ENCODE measurements around the gene AQP2. TPM values are rescaled to one million over a fixed set of nuclear protein-coding genes. Genes with fewer than 3 reads are reported as not detected.

AQP2 gene
- total RNA-seq, 1 experiment from 2014 or later: not detected

GRCh38 chr12:49946497-49946896 is 4.0 kb upstream of the AQP2 start:
- no peak for DNase-seq
- Histone ChIP-seq H3K4me3 (ENCODE audit: low read depth, low read length) (no peak overlapping the region), H3K9me3 (no peaks in the 10 kb centered on the region), H3K4me1 (peaks cover 5% of the 10 kb centered on the region; the same call in 1 of the 2 replicates), H3K27me3 (replicated peaks; ENCODE audit: control insufficient read depth, insufficient read depth, low read length) (no peaks in the 10 kb centered on the region), H3K36me3 (ENCODE audit: control insufficient read depth, insufficient read depth, low read length) (no peaks in the 10 kb centered on the region)
- ChIA-PET POLR2A (interaction anchor here (0.5 kb wide), 1 partner anchor 79 kb away, joined by 3 read pairs; no protein-coding TSS in a partner anchor), CTCF (interaction anchor here (0.9 to 1.6 kb wide), 5 partner anchors 21 to 220 kb away, joined by 3 to 9 read pairs (median 5); no protein-coding TSS in a partner anchor)
- Mint-ChIP-seq H3K4me3 (ENCODE audit: unreplicated experiment) (no peak overlapping the region), H3K4me1 (ENCODE audit: low read depth, unreplicated experiment) (peaks cover 12% of the 10 kb centered on the region), H3K27ac (ENCODE audit: unreplicated experiment) (no peak overlapping the region), H3K9me3 (ENCODE audit: unreplicated experiment) (no peaks in the 10 kb centered on the region), H3K27me3 (ENCODE audit: insufficient read depth, unreplicated experiment) (no peaks in the 10 kb centered on the region), H3K36me3 (ENCODE audit: insufficient read depth, unreplicated experiment) (peaks cover 5% of the 10 kb centered on the region)
- BruUV-seq (replicated peaks): no TSS peak
- intact Hi-C loops (cut with micrococcal nuclease; ENCODE audit: unreplicated experiment): no loop called here
- TF ChIP-seq, protein P1, sequence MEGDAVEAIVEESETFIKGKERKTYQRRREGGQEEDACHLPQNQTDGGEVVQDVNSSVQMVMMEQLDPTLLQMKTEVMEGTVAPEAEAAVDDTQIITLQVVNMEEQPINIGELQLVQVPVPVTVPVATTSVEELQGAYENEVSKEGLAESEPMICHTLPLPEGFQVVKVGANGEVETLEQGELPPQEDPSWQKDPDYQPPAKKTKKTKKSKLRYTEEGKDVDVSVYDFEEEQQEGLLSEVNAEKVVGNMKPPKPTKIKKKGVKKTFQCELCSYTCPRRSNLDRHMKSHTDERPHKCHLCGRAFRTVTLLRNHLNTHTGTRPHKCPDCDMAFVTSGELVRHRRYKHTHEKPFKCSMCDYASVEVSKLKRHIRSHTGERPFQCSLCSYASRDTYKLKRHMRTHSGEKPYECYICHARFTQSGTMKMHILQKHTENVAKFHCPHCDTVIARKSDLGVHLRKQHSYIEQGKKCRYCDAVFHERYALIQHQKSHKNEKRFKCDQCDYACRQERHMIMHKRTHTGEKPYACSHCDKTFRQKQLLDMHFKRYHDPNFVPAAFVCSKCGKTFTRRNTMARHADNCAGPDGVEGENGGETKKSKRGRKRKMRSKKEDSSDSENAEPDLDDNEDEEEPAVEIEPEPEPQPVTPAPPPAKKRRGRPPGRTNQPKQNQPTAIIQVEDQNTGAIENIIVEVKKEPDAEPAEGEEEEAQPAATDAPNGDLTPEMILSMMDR (IDR thresholded peaks at IDR 0.05; ENCODE audit: insufficient read depth in 1 of 2, low read depth in 1 of 2, low read length in 1 of 2, severe bottlenecking in 1 of 2, unreplicated experiment in 1 of 2): no peak

DNA sequence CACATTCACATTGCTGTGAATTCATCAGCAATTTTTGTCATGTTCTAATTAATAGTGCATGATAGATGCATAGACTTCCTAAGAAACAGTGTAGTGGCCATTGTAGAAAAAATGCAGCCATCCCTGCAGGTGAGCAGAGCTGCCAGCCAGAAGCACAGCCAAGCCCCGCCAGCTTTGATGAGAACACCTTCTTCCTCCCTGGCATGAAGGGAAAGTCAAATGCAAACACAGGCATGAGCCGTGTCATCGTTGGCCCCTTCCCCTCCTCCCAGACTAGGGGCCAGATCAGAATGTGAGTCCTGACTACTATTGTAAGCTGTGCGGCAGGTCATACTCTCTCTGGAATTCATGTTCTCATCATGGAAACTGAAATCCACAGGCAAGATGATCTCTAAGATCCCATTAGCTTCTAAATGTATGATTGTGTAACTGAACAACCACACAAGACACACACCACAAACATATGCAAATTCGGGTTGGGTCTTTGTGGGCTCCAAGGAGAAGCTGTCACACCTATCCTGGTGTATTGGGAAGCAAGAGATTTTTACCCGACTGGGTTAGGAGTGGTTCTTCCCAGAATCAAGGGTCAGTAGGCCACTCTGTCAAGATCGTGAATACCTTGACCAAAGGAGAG is 2.8 kb upstream of the AQP2 start:
- intact Hi-C loops (cut with micrococcal nuclease; ENCODE audit: unreplicated experiment): no loop called here
- POLR2A ChIA-PET: no interaction called here
- Mint-ChIP-seq H3K27ac (ENCODE audit: unreplicated experiment) (no peak overlapping the region), H3K4me1 (ENCODE audit: low read depth, unreplicated experiment) (peaks cover 12% of the 10 kb centered on the region), H3K4me3 (ENCODE audit: unreplicated experiment) (no peak overlapping the region), H3K27me3 (ENCODE audit: insufficient read depth, unreplicated experiment) (no peaks in the 10 kb centered on the region), H3K36me3 (ENCODE audit: insufficient read depth, unreplicated experiment) (peaks cover 5% of the 10 kb centered on the region), H3K9me3 (ENCODE audit: unreplicated experiment) (no peaks in the 10 kb centered on the region)
- TF ChIP-seq, protein P1 (IDR thresholded peaks at IDR 0.05; ENCODE audit: insufficient read depth in 1 of 2, low read depth in 1 of 2, low read length in 1 of 2, severe bottlenecking in 1 of 2, unreplicated experiment in 1 of 2): no peak
- H3K4me3 ChIP-seq (ENCODE audit: low read depth, low read length): no peak overlapping the region
- DNase-seq: no peak
- no TSS peak for BruUV-seq (replicated peaks)
- H3K36me3 ChIP-seq (ENCODE audit: control insufficient read depth, insufficient read depth, low read length): no peaks in the 10 kb centered on the region
- no peaks in the 10 kb centered on the region for H3K9me3 ChIP-seq
- CTCF ChIA-PET: interaction anchor here (0.6 to 1.0 kb wide), 2 partner anchors 27 to 80 kb away, joined by 3 to 4 read pairs; no protein-coding TSS in a partner anchor
- peaks cover 5% of the 10 kb centered on the region; the same call in 1 of the 2 replicates for H3K4me1 ChIP-seq
- no peaks in the 10 kb centered on the region for H3K27me3 ChIP-seq (replicated peaks; ENCODE audit: control insufficient read depth, insufficient read depth, low read length)

GRCh38 chr12:49948866-49949845 is 1.4 kb upstream of the AQP2 start:
- no peaks in the 10 kb centered on the region for H3K9me3 Mint-ChIP-seq (ENCODE audit: unreplicated experiment)
- no peaks in the 10 kb centered on the region for H3K27me3 ChIP-seq (replicated peaks; ENCODE audit: control insufficient read depth, insufficient read depth, low read length)
- no TSS peak for BruUV-seq (replicated peaks)
- TF ChIP-seq, protein P1 (IDR thresholded peaks at IDR 0.05; ENCODE audit: insufficient read depth in 1 of 2, low read depth in 1 of 2, low read length in 1 of 2, severe bottlenecking in 1 of 2, unreplicated experiment in 1 of 2): no peak
- no peak for DNase-seq
- CTCF ChIA-PET: interaction anchor here (0.5 to 1.2 kb wide), 3 partner anchors 17 to 81 kb away, joined by 3 to 5 read pairs (median 5); no protein-coding TSS in a partner anchor
- no peak overlapping the region for H3K4me3 Mint-ChIP-seq (ENCODE audit: unreplicated experiment)
- intact Hi-C loops (cut with micrococcal nuclease; ENCODE audit: unreplicated experiment): no loop called here
- peaks cover 12% of the 10 kb centered on the region for H3K4me1 Mint-ChIP-seq (ENCODE audit: low read depth, unreplicated experiment)
- POLR2A ChIA-PET: no interaction called here
- peaks cover 5% of the 10 kb centered on the region; the same call in 1 of the 2 replicates for H3K4me1 ChIP-seq
- H3K27ac Mint-ChIP-seq (ENCODE audit: unreplicated experiment): peak overlapping the region; percentile 48
- H3K27me3 Mint-ChIP-seq (ENCODE audit: insufficient read depth, unreplicated experiment): no peaks in the 10 kb centered on the region
- no peaks in the 10 kb centered on the region for H3K36me3 ChIP-seq (ENCODE audit: control insufficient read depth, insufficient read depth, low read length)
- no peak overlapping the region for H3K4me3 ChIP-seq (ENCODE audit: low read depth, low read length)
- H3K9me3 ChIP-seq: no peaks in the 10 kb centered on the region
- peaks cover 5% of the 10 kb centered on the region for H3K36me3 Mint-ChIP-seq (ENCODE audit: insufficient read depth, unreplicated experiment)
